ENCODE results near the gene MGAT1.
A peak's percentile ranks its signal among the peaks of the same experiment; 100 is the strongest.
"Not testable (repeated sequence)": the region's sequence is repeated elsewhere in the genome, so short reads cannot be mapped to it uniquely, and the experiment has no call there.

MGAT1 gene

GRCh38 chr5:180802325-180803180 lies at the start of gene MGAT1:
MGAT1 (minus strand) TSS chr5:180802806; CDS start chr5:180792971, 9,835 bp downstream.
- DNase-seq = peak in 42 of 58 donors; percentile 19 to 77 (median 54)

GRCh38 chr5:180850434-180851078 lies 48.0 kb upstream of the MGAT1 start:
- no peak for DNase-seq

- DNase-seq = no peak
Measured at GRCh38 chr5:180849827-180850226, 47.2 kb upstream of the MGAT1 start.

GRCh38 chr5:180848878-180849277 lies 46.3 kb upstream of the MGAT1 start:
- no peak for DNase-seq

DNA sequence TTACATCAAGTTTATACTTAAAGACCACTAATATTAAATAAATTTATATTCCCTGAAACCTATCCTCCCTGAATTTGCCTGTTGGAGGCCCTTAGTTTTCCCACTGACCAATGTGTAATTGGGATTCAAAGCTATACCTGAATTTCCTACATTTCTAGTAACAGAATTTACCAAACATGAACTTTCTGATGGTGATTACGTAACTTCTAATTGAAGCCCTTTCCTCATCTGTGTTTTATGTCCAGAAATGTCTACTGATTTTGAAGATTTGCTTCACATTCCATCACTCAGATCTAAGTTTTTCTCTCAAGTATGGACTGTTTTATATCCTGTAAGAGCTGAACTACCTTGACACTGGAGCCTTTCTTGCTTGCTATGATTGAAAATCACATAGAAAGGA lies 45.7 kb upstream of the MGAT1 start:
- no peak for DNase-seq

GRCh38 chr5:180847026-180847425 lies 44.4 kb upstream of the MGAT1 start:
- DNase-seq = no peak

DNA sequence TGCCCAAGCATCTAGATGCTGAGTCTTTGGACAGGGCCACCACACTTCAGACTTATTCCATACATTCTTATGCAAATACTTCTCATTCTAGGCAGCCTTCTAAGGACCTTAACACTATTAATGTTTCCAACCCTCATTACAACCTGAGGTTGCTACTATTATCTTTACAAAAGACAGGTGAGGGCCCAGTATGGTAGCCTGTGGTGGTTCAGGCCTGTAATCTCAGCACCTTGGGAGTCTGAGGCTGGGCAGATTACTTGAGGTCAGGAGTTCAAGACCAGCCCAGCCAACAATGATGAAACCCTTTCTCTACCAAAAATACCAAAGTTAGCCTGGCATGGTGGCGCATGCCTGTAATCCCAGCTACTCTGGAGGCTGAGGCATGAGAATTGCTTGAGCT lies 42.3 kb upstream of the MGAT1 start:
- DNase-seq = no peak

GRCh38 chr5:180844432-180844831 lies 41.8 kb upstream of the MGAT1 start:
- no peak for DNase-seq

GRCh38 chr5:180839935-180840334 lies 37.3 kb upstream of the MGAT1 start:
- DNase-seq = no peak

GRCh38 chr5:180839227-180839626 lies 36.6 kb upstream of the MGAT1 start:
- no peak for DNase-seq

- no peak for DNase-seq
Measured at GRCh38 chr5:180837478-180837877, 34.9 kb upstream of the MGAT1 start.

DNA sequence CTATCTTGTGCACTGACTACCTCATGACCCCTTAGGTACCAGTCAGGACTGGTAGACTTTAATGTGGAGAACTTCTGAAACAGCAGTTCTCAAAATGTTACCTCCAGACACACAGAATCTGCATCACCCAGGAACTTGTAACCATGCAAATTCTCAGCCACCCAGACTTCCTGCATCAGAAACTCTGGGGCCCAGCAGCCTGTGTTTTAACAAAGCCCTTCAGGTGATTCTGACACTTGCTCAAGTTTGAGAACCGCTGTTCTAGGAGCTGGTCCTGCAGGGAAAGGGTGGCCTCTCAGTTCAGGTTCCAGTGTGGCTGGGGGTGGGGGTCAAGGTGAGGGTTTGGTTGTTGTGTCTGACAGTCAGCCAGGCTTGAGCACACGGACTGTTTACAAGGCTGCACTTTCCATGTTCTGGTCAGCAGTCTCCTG lies 30.0 kb upstream of the MGAT1 start:
- DNase-seq = no peak

DNA sequence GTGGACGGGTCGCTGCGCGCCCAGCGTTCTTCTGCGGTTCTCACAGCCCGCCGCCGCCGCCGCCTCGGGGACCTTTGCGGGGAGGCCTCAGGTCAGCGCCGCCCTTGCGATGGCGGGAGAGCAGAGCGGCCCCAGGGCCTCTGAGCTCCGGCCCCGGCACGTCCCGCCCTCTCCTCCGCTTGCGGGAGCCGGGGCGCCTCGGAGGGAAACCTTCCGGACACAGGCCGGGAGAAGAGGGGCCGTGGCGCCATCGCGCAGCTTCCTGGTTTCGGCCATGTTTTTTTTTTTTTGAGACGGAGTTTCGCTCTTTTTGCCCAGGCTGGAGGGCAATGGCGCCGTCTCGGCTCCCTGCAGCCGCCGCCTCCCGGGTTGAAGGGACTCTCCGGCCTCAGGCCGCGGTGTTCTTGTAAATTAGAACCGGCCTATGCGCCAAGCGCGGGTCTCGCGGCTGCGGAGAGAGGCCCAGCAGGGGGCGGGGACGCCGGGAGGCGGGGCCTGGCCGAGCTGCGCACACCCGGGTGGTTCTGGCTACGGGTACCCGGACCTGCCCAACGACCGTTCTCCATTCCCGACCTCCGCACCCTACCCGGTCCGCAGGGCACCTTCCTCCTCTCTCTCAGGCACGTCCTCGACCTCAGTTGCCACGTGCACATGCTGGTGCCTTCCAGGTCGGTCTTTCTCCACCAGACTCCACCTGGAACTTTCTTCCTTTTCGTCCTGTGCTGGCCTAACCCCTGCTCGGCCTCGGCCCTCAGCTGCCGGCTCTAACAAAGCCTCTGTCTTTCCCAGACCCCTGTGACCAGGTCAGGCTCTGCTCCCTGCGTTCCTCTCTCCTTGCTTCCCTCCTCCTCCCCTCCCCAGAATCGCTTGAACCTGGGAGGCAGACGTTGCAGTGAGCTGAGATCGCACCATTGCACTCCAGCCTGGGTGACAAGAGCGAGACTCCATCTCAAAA lies 28.8 kb upstream of the MGAT1 start:
- peak in 57 of 58 donors; percentile 40 to 91 (median 78) for DNase-seq

DNA sequence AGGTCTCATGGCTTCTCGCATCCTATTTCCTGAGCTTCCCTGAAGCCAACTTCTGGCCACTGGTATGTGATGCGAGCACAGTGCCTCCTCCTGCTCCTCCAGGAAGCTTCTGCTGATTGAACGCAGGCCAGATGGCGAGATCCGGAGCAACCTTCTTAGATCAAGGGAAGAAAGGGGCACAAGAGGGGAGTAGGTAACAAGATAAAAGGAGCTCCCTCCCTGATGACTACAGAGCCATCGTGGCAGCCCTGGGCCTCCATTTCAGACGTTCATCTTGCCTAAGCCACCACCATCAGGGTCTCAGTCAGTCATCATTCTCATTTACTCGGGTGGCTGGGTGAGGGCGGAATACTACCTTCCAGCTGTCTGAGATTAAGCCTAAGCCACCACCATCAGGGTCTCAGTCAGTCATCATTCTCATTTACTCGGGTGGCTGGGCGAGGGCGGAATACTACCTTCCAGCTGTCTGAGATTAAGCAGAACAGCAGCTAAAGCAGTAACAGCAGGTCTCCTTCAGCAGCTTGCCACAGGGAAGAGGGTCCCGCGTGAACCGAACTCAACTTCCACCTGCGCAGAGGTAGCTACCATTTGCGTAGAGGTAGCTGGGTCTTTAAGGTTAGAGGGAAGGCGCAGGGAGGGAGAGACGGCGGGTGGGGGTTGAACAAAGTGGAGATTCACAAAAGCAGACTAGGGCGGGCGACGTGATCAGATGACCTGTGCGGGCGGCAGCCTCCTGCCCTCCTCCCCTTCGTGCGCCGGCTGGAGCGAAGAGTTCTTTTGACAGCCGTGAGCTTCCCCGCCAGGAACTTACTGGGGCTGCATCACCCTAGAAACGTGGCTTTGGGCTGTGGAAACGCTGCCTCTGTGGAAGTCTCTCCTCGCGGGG lies 27.9 kb upstream of the MGAT1 start:
- peak in 51 of 58 donors; percentile 24 to 79 (median 58) for DNase-seq

- DNase-seq = no peak
Measured at GRCh38 chr5:180829726-180830125, 27.1 kb upstream of the MGAT1 start.

DNA sequence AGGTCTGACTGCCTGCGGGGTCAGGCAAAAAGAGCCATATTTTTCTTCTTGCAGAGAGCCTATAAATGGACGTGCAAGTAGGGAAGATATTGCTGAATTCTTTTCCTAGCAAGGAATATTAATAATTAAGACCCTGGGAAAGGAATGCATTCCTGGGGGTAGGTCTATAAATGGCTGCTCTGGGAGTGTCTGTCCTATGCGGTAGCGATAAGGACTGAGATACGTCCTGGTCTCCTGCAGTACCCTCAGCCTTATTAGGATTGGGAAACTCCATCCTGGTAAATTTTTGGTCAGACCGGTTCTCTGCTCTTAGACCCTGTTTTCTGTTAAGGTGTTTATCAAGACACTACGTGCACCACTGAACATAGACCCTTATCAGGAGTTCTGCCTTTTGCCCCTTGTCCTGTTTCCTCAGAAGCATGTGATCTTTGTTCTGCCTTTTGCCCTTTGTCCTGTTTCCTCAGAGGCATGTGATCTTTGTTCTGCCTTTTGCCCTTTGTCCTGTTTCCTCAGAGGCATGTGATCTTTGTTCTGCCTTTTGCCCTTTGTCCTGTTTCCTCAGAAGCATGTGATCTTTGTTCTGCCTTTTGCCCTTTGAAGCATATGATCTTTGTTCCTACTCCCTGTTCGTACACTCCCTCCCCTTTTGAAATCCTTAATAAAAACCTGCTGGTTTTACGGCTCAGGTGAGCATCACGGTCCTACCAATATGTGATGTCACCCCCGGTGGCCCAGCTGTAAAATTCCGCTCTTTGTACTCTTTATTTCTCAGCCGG lies 26.3 kb upstream of the MGAT1 start:
- DNase-seq = not testable (repeated sequence)

DNA sequence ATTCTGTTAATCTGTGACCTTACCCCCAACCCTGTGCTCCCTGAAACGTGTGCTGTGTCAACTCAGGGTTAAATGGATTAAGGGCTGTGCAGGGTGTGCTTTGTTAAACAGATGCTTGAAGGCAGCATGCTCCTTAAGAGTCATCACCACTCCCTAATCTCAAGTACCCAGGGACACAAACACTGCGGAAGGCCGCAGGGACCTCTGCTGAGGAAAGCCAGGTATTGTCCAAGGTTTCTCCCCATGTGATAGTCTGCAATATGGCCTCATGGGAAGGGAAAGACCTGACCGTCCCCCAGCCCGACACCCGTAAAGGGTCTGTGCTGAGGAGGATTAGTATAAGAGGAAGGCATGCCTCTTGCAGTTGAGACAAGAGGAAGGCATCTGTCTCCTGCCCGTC lies 24.8 kb upstream of the MGAT1 start:
- not testable (repeated sequence) for DNase-seq

- DNase-seq = peak in 14 of 58 donors; percentile 7 to 66 (median 17)
Measured at GRCh38 chr5:180825768-180826525, 23.3 kb upstream of the MGAT1 start.
